GM12865 (cell line): ENCODE data around the gene C1RL.

Experiments
- DNase-seq: peaks from one replicate; pipeline ENCODE4 v3.0.0; 2010; ENCODE audit warnings: low read depth
- H3K4me3 ChIP-seq: 2 replicates; pipeline ENCODE4 v1.5.1; 2011; ENCODE audit warnings: mild to moderate bottlenecking, low read depth, low read length, control low read depth
- TF ChIP-seq, protein P1 (sequence below): IDR thresholded peaks from 2 replicates; pipeline ENCODE4 v1.5.1; 2011; ENCODE audit warnings: low read length, control low read depth, low read depth, inconsistent platforms; ENCODE audit not compliant: insufficient read depth; ENCODE audit errors: missing control alignments

C1RL gene

DNA sequence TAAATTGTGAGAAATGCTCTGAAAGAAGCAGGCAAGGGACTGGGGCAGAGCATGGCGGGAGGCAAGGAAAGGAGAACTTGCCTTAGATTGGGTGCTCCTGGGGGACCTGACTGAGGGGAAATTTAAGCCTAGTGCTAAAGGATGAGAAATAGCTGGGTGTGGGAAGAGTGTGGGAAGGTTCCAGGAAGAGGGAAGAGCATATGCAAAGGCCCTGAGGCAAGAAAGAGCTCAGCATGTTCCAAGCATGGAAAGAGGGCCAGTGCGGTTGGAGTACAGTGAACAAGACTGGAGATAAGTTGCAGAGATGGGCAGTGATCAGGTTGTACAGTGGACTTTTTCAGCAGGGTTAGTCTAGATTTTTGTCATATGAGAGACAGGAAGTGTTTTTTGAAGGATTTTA is 30.2 kb upstream of the C1RL start:
- DNase-seq = no peak
- TF ChIP-seq, protein P1, sequence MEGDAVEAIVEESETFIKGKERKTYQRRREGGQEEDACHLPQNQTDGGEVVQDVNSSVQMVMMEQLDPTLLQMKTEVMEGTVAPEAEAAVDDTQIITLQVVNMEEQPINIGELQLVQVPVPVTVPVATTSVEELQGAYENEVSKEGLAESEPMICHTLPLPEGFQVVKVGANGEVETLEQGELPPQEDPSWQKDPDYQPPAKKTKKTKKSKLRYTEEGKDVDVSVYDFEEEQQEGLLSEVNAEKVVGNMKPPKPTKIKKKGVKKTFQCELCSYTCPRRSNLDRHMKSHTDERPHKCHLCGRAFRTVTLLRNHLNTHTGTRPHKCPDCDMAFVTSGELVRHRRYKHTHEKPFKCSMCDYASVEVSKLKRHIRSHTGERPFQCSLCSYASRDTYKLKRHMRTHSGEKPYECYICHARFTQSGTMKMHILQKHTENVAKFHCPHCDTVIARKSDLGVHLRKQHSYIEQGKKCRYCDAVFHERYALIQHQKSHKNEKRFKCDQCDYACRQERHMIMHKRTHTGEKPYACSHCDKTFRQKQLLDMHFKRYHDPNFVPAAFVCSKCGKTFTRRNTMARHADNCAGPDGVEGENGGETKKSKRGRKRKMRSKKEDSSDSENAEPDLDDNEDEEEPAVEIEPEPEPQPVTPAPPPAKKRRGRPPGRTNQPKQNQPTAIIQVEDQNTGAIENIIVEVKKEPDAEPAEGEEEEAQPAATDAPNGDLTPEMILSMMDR = no peak
- no peak overlapping the region for H3K4me3 ChIP-seq

DNA sequence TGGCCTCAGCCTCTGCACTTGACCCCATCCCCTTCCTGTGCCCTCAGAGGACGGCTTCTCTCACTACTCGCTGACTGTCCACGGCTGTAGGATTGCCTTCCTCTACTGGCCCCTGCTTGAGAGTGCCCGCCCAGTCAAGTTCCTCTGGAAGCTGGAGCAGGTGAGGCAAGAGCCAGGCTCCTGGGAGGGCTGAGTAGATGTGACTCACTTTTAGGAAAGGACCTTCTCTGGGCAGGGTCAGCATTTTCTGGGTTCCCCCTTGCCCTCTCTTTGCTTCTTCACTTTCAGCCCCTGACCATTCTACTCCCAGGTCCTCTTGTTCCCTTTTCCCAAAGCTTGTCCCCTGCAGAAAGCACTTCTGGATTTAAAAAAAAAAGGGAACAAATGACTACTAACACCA is 28.9 kb upstream of the C1RL start:
- no peak overlapping the region for H3K4me3 ChIP-seq
- TF ChIP-seq, protein P1 = no peak
- no peak for DNase-seq

DNA sequence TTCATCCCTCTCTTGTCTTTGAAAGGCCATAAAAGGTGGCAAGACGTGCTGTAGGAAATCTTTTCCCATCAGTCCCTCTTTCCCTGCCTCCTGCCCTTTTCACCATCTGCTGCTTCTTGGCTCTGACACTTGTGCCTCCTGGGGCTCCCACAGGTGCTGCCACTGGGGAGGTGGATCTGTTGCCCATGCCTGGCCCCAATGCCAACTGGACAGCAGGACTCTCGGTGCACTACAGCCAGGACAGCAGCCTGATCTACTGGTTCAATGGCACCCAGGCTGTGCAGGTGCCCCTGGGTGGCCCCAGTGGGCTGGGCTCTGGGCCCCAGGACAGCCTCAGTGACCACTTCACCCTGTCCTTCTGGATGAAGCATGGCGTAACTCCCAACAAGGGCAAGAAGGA is 27.7 kb upstream of the C1RL start:
- no peak for DNase-seq
- H3K4me3 ChIP-seq = no peak overlapping the region
- TF ChIP-seq, protein P1 = no peak

DNA sequence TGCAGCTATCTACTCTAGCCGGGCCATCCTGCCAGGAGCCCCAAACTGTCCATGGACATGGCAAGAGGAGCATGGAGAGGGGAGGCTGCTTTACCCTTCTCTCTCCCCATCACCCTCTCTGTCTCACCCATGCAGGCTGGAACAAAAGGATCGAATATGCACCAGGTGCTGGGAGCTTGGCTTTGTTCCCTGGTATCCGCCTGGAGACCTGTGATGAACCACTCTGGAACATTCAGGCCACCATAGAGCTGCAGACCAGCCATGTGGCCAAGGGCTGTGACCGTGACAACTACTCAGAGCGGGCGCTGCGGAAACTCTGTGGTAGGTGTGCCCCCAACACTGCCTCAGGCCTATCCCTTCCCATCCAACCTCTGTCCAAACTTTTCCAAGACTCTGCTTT is 27.1 kb upstream of the C1RL start:
- DNase-seq = no peak
- H3K4me3 ChIP-seq = no peak overlapping the region
- TF ChIP-seq, protein P1 = no peak

DNA sequence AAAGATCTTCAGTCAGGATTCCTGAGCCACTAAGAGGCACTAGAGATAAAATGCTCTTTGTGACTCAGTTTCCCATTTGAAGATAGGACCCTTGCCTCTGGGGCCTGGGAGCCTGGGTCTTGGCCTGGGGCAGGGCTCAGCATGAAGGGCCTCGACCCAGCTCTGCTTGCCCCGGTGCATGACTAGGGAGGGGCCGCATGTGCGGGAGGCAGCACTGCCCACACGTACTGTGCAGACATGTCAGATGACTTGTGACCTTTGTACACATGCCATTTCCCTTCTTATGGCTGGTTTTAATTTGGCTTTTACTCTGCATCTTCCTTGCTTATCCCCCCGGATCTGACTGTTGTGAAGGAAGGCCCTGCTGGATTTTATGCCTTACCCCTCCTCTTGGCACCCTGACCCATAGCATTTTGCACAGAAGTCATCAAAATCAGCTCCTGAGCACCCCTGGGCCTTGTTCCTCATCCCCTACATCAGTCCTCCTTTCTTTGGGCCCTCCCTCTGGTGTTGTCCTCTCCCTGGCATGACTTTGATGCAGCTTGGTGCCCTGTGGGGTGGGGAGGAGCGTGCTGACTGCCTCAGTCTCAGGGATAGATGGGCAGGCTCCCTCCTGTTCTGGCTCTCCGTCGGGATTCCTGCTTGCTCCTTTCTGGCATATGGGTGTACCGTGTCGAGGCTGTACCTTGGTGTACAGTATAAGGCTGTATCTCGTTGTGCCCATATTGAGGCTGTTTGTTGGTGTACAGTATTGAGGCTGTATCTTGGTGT is 25.6 kb upstream of the C1RL start:
- no peak for DNase-seq
- H3K4me3 ChIP-seq = no peak overlapping the region
- TF ChIP-seq, protein P1 = no peak

DNA sequence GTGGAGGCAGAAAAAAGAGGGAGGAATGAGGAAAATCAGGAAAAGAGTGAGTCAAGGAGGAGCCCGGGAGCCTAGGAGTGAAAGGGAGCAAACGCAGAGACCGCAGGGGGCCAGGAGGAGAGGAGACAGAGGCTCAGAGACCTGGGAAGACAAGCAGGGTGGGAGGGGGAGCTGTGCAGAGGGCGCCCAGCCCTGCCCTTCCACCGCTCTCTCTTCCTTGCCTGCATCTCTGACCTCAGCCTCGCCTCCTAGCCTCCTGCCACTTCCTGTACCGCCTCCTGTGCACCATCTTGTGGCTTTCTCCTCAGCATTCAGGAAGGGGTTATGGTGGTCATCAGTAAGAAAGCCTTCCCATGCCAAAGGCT is 22.5 kb upstream of the C1RL start:
- TF ChIP-seq, protein P1 = no peak
- DNase-seq = peak; percentile 47
- H3K4me3 ChIP-seq = peak overlapping the region; percentile 76
